Neural progenitor cell (in vitro differentiated cells): Measurements from ENCODE around the gene PMIS2. TPM values are rescaled to one million over a fixed set of nuclear protein-coding genes. Genes with fewer than 3 reads are reported as not detected.

Experiments used
- DNase-seq: peaks from one replicate; pipeline ENCODE4 v3.0.0-alpha.2; 2016; ENCODE audit warnings: low spot score
- H2AFZ ChIP-seq: fragments of 200-600 bp; sonication (generic); replicated peaks from 2 replicates; pipeline ENCODE4 v1.6.1; 2016; ENCODE audit warnings: antibody characterized with exemption
- H3F3A ChIP-seq: fragments of 200-600 bp; sonication (generic); 2 replicates; pipeline ENCODE4 v1.6.1; 2016; ENCODE audit warnings: antibody characterized with exemption, low read depth
- H3K27ac ChIP-seq: fragments of 200-600 bp; sonication (generic); 2 replicates; pipeline ENCODE4 v1.5.1; 2016; ENCODE audit warnings: mild to moderate bottlenecking
- H3K27me3 ChIP-seq: fragments of 200-600 bp; sonication (generic); 2 replicates; pipeline ENCODE4 v1.6.1; 2016; ENCODE audit warnings: mild to moderate bottlenecking, moderate library complexity
- H3K36me3 ChIP-seq: fragments of 200-600 bp; sonication (generic); 2 replicates; pipeline ENCODE4 v1.5.1; 2016
- H3K4me1 ChIP-seq: fragments of 200-600 bp; sonication (generic); 2 replicates; pipeline ENCODE4 v1.6.1; 2016; ENCODE audit warnings: mixed run types
- H3K4me2 ChIP-seq: fragments of 200-600 bp; sonication (generic); 2 replicates; pipeline ENCODE4 v1.6.1; 2016
- H3K4me3 ChIP-seq: fragments of 200-600 bp; sonication (generic); 2 replicates; pipeline ENCODE4 v1.5.1; 2016
- H3K79me2 ChIP-seq: fragments of 200-600 bp; sonication (generic); 2 replicates; pipeline ENCODE4 v1.6.1; 2016; ENCODE audit warnings: low read depth
- H3K9ac ChIP-seq: fragments of 200-600 bp; sonication (generic); 2 replicates; pipeline ENCODE4 v1.6.1; 2016
- H3K9me3 ChIP-seq: fragments of 200-600 bp; sonication (generic); 2 replicates; pipeline ENCODE4 v1.5.1; 2016; ENCODE audit warnings: low read depth
- H4K20me1 ChIP-seq: fragments of 200-600 bp; sonication (generic); 2 replicates; pipeline ENCODE4 v1.6.1; 2016; ENCODE audit warnings: low read depth
- H3K27ac Mint-ChIP-seq: 3 replicates; pipeline ENCODE4 v1.8.0; 2021; ENCODE audit warnings: mixed read lengths
- H3K27me3 Mint-ChIP-seq: 2 replicates; pipeline ENCODE4 v1.8.0; 2022; ENCODE audit warnings: low read depth, mild to moderate bottlenecking, inconsistent platforms, moderate library complexity, mixed read lengths; ENCODE audit not compliant: insufficient read depth
- H3K36me3 Mint-ChIP-seq: 3 replicates; pipeline ENCODE4 v1.8.0; 2021; ENCODE audit warnings: mixed read lengths
- H3K4me1 Mint-ChIP-seq: 3 replicates; pipeline ENCODE4 v1.8.0; 2021; ENCODE audit warnings: mixed read lengths
- H3K4me3 Mint-ChIP-seq: 3 replicates; pipeline ENCODE4 v1.8.0; 2021; ENCODE audit warnings: mild to moderate bottlenecking, moderate library complexity, mixed read lengths
- H3K9me3 Mint-ChIP-seq: 3 replicates; pipeline ENCODE4 v1.8.0; 2020; ENCODE audit warnings: mixed read lengths
- CTCF ChIP-seq: fragments of 200-600 bp; sonication (generic); IDR thresholded peaks from 2 replicates; pipeline ENCODE4 v1.5.1; 2017; ENCODE audit warnings: antibody characterized with exemption, mild to moderate bottlenecking
- EZH2 ChIP-seq: fragments of 200-600 bp; sonication (generic); IDR thresholded peaks from 2 replicates; pipeline ENCODE4 v1.6.1; 2017; ENCODE audit warnings: antibody characterized with exemption, mild to moderate bottlenecking, moderate library complexity
- EZH2phosphoT487 ChIP-seq: fragments of 200-600 bp; sonication (generic); IDR thresholded peaks from 2 replicates; pipeline ENCODE4 v1.6.1; 2017; ENCODE audit warnings: antibody characterized with exemption
- total RNA-seq: library from RNA; depleted of rRNA; stranded (reverse); fragments of >200 nt; gene quantifications from 2 replicates; pipeline ENCODE4 v1.2.3, GENCODE V29; 2015; ENCODE audit warnings: low replicate concordance

PMIS2 gene
- total RNA-seq, 1 donor from 2014 or later = not detected

GRCh38 chr19:35633727-35634440 lies 47.9 kb downstream of the PMIS2 start:
- peaks cover 4% of the 10 kb centered on the region for H3K4me1 Mint-ChIP-seq
- no peak overlapping the region for H2AFZ ChIP-seq
- H3F3A ChIP-seq = no peaks in the 10 kb centered on the region
- H3K9ac ChIP-seq = no peak overlapping the region
- no peaks in the 10 kb centered on the region for H4K20me1 ChIP-seq
- peaks cover 9% of the 10 kb centered on the region for H3K27me3 Mint-ChIP-seq
- H3K27ac ChIP-seq = no peak overlapping the region
- no peak overlapping the region for H3K4me2 ChIP-seq
- DNase-seq = no peak
- H3K9me3 Mint-ChIP-seq = no peaks in the 10 kb centered on the region
- no peaks in the 10 kb centered on the region for H3K36me3 ChIP-seq
- H3K27me3 ChIP-seq = no peaks in the 10 kb centered on the region
- TF ChIP-seq EZH2 = no peak
- no peak for TF ChIP-seq EZH2phosphoT487
- TF ChIP-seq CTCF = no peak
- H3K9me3 ChIP-seq = no peaks in the 10 kb centered on the region
- H3K36me3 Mint-ChIP-seq = peaks cover 10% of the 10 kb centered on the region
- H3K27ac Mint-ChIP-seq = no peak overlapping the region
- peaks cover 15% of the 10 kb centered on the region for H3K79me2 ChIP-seq
- H3K4me3 ChIP-seq = no peak overlapping the region
- peaks cover 4% of the 10 kb centered on the region for H3K4me1 ChIP-seq
- H3K4me3 Mint-ChIP-seq = no peak overlapping the region

- Histone ChIP-seq H3K9ac (no peak overlapping the region), H4K20me1 (no peaks in the 10 kb centered on the region), H3K27ac (no peak overlapping the region), H3K4me2 (no peak overlapping the region), H3K9me3 (no peaks in the 10 kb centered on the region), H3K4me1 (peaks cover 14% of the 10 kb centered on the region), H3K36me3 (no peaks in the 10 kb centered on the region), H3F3A (peaks cover 18% of the 10 kb centered on the region), H3K4me3 (no peak overlapping the region), H2AFZ (no peak overlapping the region), H3K79me2 (no peaks in the 10 kb centered on the region), H3K27me3 (no peaks in the 10 kb centered on the region)
- Mint-ChIP-seq H3K4me3 (no peak overlapping the region), H3K9me3 (no peaks in the 10 kb centered on the region), H3K4me1 (peaks cover 6% of the 10 kb centered on the region), H3K27me3 (peaks cover 10% of the 10 kb centered on the region), H3K36me3 (peaks cover 10% of the 10 kb centered on the region), H3K27ac (no peak overlapping the region)
- TF ChIP-seq EZH2 = no peak
- TF ChIP-seq CTCF = no peak
- no peak for DNase-seq
These were observed 50.7 kb downstream of the PMIS2 start for GRCh38 chr19:35636651-35637050.

Other genes with a start within 250 kb of the PMIS2 start
- 0.06 TPM in 1 of 2 replicates, not detected in the other for gene FFAR1, start 238.3 kb upstream of the PMIS2 start, total RNA-seq
- not detected in 2 replicates for gene FFAR3, start 227.7 kb upstream of the PMIS2 start, total RNA-seq
- gene GPR42, start 215.1 kb upstream of the PMIS2 start, total RNA-seq = not detected in 2 replicates
- gene FFAR2, start 137.9 kb upstream of the PMIS2 start, total RNA-seq = not detected in 2 replicates
- not detected in 2 replicates for gene KRTDAP, start 95.7 kb upstream of the PMIS2 start, total RNA-seq
- gene DMKN, start 72.5 kb upstream of the PMIS2 start, total RNA-seq = 175 and 208 TPM in 2 replicates
- gene SBSN, start 57.9 kb upstream of the PMIS2 start, total RNA-seq = not detected in 2 replicates
- not detected in 2 replicates for gene GAPDHS, start 52.7 kb upstream of the PMIS2 start, total RNA-seq
- 57.8 and 81.7 TPM in 2 replicates for gene TMEM147, start 40.5 kb upstream of the PMIS2 start, total RNA-seq
- 0.12 TPM in 1 of 2 replicates, not detected in the other for gene ATP4A, start 22.5 kb upstream of the PMIS2 start, total RNA-seq
- gene HAUS5, start 26.6 kb downstream of the PMIS2 start, total RNA-seq = 12.4 and 27.8 TPM in 2 replicates
- gene RBM42, start 42.9 kb downstream of the PMIS2 start, total RNA-seq = 20.1 and 53.7 TPM in 2 replicates
- gene ETV2, start 55.6 kb downstream of the PMIS2 start, total RNA-seq = 0.71 TPM in 1 of 2 replicates, not detected in the other
- gene COX6B1, start 62.1 kb downstream of the PMIS2 start, total RNA-seq = 403 and 511 TPM in 2 replicates
- gene UPK1A, start 80.3 kb downstream of the PMIS2 start, total RNA-seq = 1.3 TPM in 1 of 2 replicates, not detected in the other
- not detected in 2 replicates for gene ZBTB32, start 118.4 kb downstream of the PMIS2 start, total RNA-seq
- 12.6 and 16.0 TPM in 2 replicates for gene KMT2B, start 131.8 kb downstream of the PMIS2 start, total RNA-seq
- 5.0 and 9.2 TPM in 2 replicates for gene IGFLR1, start 156.3 kb downstream of the PMIS2 start, total RNA-seq
- 17.2 and 27.9 TPM in 2 replicates for gene U2AF1L4, start 159.2 kb downstream of the PMIS2 start, total RNA-seq
- 10.9 and 29.6 TPM in 2 replicates for gene PSENEN, start 159.5 kb downstream of the PMIS2 start, total RNA-seq
- gene LIN37, start 162.4 kb downstream of the PMIS2 start, total RNA-seq = 11.4 and 12.4 TPM in 2 replicates
- not detected in 2 replicates for gene HSPB6, start 170.9 kb downstream of the PMIS2 start, total RNA-seq
- 7.1 and 13.4 TPM in 2 replicates for gene PROSER3, start 172.0 kb downstream of the PMIS2 start, total RNA-seq
- gene ARHGAP33, start 189.4 kb downstream of the PMIS2 start, total RNA-seq = 6.5 and 15.1 TPM in 2 replicates
- gene PRODH2, start 226.7 kb downstream of the PMIS2 start, total RNA-seq = not detected in 2 replicates